Glutamatergic neuron (in vitro differentiated cells): ENCODE measurements around the gene AAGAB. TPM values are rescaled to one million over a fixed set of nuclear protein-coding genes. Genes with fewer than 3 reads are reported as not detected.

Source experiments
- DNase-seq: peaks from one replicate; pipeline ENCODE4 v3.0.0; 2022
- H3K27ac Mint-ChIP-seq: one replicate; pipeline ENCODE4 v1.8.0; 2020; ENCODE audit warnings: mild to moderate bottlenecking, mixed read lengths, inconsistent platforms; ENCODE audit not compliant: unreplicated experiment
- H3K27me3 Mint-ChIP-seq: one replicate; pipeline ENCODE4 v1.8.0; 2020; ENCODE audit warnings: mild to moderate bottlenecking, moderate library complexity, mixed read lengths, inconsistent platforms; ENCODE audit not compliant: unreplicated experiment
- H3K36me3 Mint-ChIP-seq: one replicate; pipeline ENCODE4 v1.8.0; 2020; ENCODE audit warnings: mild to moderate bottlenecking, mixed read lengths, inconsistent platforms; ENCODE audit not compliant: unreplicated experiment
- H3K4me1 Mint-ChIP-seq: one replicate; pipeline ENCODE4 v1.8.0; 2020; ENCODE audit warnings: mild to moderate bottlenecking, low read depth, mixed read lengths, inconsistent platforms; ENCODE audit not compliant: unreplicated experiment
- H3K4me3 Mint-ChIP-seq: one replicate; pipeline ENCODE4 v1.8.0; 2020; ENCODE audit warnings: mild to moderate bottlenecking, mixed read lengths, inconsistent platforms; ENCODE audit not compliant: unreplicated experiment
- H3K9me3 Mint-ChIP-seq: one replicate; pipeline ENCODE4 v1.8.0; 2020; ENCODE audit warnings: mild to moderate bottlenecking, moderate library complexity, mixed read lengths, inconsistent platforms; ENCODE audit not compliant: unreplicated experiment
- CTCF ChIP-seq: fragments of 200-600 bp; sonication (generic); IDR thresholded peaks from one replicate; pipeline ENCODE4 v1.5.0; 2021; ENCODE audit not compliant: partially characterized antibody, unreplicated experiment
- total RNA-seq: library from RNA; stranded (reverse); fragmentation: NEBNext Ultra II Directional; extraction: Animal tissue kit (Norgen Biotek cat#: 25700); gene quantifications from one replicate; pipeline ENCODE4 v1.2.1, GENCODE V29; 2021; ENCODE audit not compliant: unreplicated experiment

The AAGAB gene
- total RNA-seq, 1 donor from 2014 or later = 39.9 TPM

- no peak for TF ChIP-seq CTCF
- H3K9me3 Mint-ChIP-seq = no peaks in the 10 kb centered on the region
- H3K4me1 Mint-ChIP-seq = no peaks in the 10 kb centered on the region
- no peak overlapping the region for H3K4me3 Mint-ChIP-seq
- peaks cover 4% of the 10 kb centered on the region for H3K36me3 Mint-ChIP-seq
- no peaks in the 10 kb centered on the region for H3K27me3 Mint-ChIP-seq
- no peak for DNase-seq
- H3K27ac Mint-ChIP-seq = no peak overlapping the region
Observed at GRCh38 chr15:67181221-67181639, 73.2 kb downstream of the AAGAB start.

- Mint-ChIP-seq H3K4me1 (no peaks in the 10 kb centered on the region), H3K36me3 (peaks cover 4% of the 10 kb centered on the region), H3K27me3 (no peaks in the 10 kb centered on the region), H3K27ac (no peak overlapping the region), H3K4me3 (no peak overlapping the region), H3K9me3 (no peaks in the 10 kb centered on the region)
- no peak for DNase-seq
- TF ChIP-seq CTCF = no peak
Observed at GRCh38 chr15:67180514-67181191, 73.8 kb downstream of the AAGAB start.

- Mint-ChIP-seq H3K27me3 (no peaks in the 10 kb centered on the region), H3K36me3 (peaks cover 1% of the 10 kb centered on the region)
- no peak for TF ChIP-seq CTCF
Observed at GRCh38 chr15:67180035-67180434, 74.4 kb downstream of the AAGAB start.

GRCh38 chr15:67179411-67179995 is 75.0 kb downstream of the AAGAB start:
- Mint-ChIP-seq H3K27me3 (no peaks in the 10 kb centered on the region), H3K27ac (no peak overlapping the region)

More at GRCh38 chr15:67180035-67180434, 74.4 kb downstream of the AAGAB start:
- no peak overlapping the region for H3K4me3 Mint-ChIP-seq
- DNase-seq = no peak
- no peaks in the 10 kb centered on the region for H3K9me3 Mint-ChIP-seq
- H3K4me1 Mint-ChIP-seq = no peaks in the 10 kb centered on the region
- H3K27ac Mint-ChIP-seq = no peak overlapping the region

More at GRCh38 chr15:67179411-67179995, 75.0 kb downstream of the AAGAB start:
- no peak for DNase-seq
- no peaks in the 10 kb centered on the region for H3K36me3 Mint-ChIP-seq
- H3K9me3 Mint-ChIP-seq = no peaks in the 10 kb centered on the region
- no peak for TF ChIP-seq CTCF
- H3K4me1 Mint-ChIP-seq = no peaks in the 10 kb centered on the region
- H3K4me3 Mint-ChIP-seq = no peak overlapping the region
